SK-N-SH (cell line): Measurements from ENCODE around the gene CLEC16A. TPM values are rescaled to one million over a fixed set of nuclear protein-coding genes. Genes with fewer than 3 reads are reported as not detected.

Experiments
- CTCF ChIA-PET: fragments of 300-600, 350-600 bp; formaldehyde crosslinking; extraction: SDS; loops from one replicate; lab custom pipeline; 2021; lab: Yijun Ruan, JAX
- POLR2A ChIA-PET: fragments of 350-600 bp; sonication (Branson Sonifier 250); formaldehyde crosslinking; extraction: SDS; loops from one replicate; lab custom pipeline; 2020; ENCODE audit warnings: antibody characterized with exemption, inconsistent platforms; lab: Yijun Ruan, JAX
- DNase-seq: peaks from one replicate; pipeline ENCODE4 v3.0.0; 2012
- H2AFZ ChIP-seq: fragments of 200-600 bp; sonication (generic); 2 replicates; pipeline ENCODE4 v1.8.1; 2016; ENCODE audit warnings: antibody characterized with exemption, mild to moderate bottlenecking, low read depth
- H3F3A ChIP-seq: fragments of 200-600 bp; sonication (generic); replicated peaks from 2 replicates; pipeline ENCODE3; 2016; ENCODE audit warnings: antibody characterized with exemption, mild to moderate bottlenecking; ENCODE audit not compliant: insufficient read depth
- H3K27ac ChIP-seq, 2 experiments: fragments of 200-500 bp in 1 of 2; fragments of 200-600 bp in 1 of 2; sonication (Bioruptor generic) in 1 of 2; sonication (generic), shearing (Covaris generic) in 1 of 2; 2 replicates each; pipeline versions ENCODE4 v1.5.1 to v1.6.1; 2014 to 2016; ENCODE audit warnings: low read depth in 2 of 2, inconsistent platforms in 1 of 2, low read length in 1 of 2, mild to moderate bottlenecking in 1 of 2, mixed read lengths in 1 of 2
- H3K27me3 ChIP-seq: fragments of 200-600 bp; sonication (generic), shearing (Covaris generic); 2 replicates; pipeline ENCODE4 v1.6.1; 2016; ENCODE audit warnings: mixed run types; ENCODE audit not compliant: insufficient read depth
- H3K36me3 ChIP-seq, 2 experiments: fragments of 200-500 bp in 1 of 2; fragments of 200-600 bp in 1 of 2; sonication (Bioruptor generic) in 1 of 2; sonication (generic) in 1 of 2; replicated peaks in 1 of 2; 2 replicates each; pipeline versions ENCODE3 to v1.5.1; 2014 to 2016; ENCODE audit warnings: low read length in 1 of 2, mild to moderate bottlenecking in 1 of 2; ENCODE audit not compliant: insufficient read depth in 2 of 2, control insufficient read depth in 1 of 2
- H3K4me1 ChIP-seq, 2 experiments: fragments of 200-500 bp in 1 of 2; fragments of 200-600 bp in 1 of 2; sonication (Bioruptor generic) in 1 of 2; sonication (generic), shearing (Covaris generic) in 1 of 2; 2 replicates each; pipeline versions ENCODE4 v1.5.1 to v1.6.1; 2014 to 2016; ENCODE audit warnings: low read depth in 1 of 2, low read length in 1 of 2, mixed run types in 1 of 2; ENCODE audit not compliant: insufficient read depth in 2 of 2, control insufficient read depth in 1 of 2
- H3K4me2 ChIP-seq: fragments of 200-600 bp; sonication (generic), shearing (Covaris generic); 2 replicates; pipeline ENCODE4 v1.6.1; 2017; ENCODE audit warnings: mixed run types
- H3K4me3 ChIP-seq, 2 experiments: fragments of 200-500 bp in 1 of 2; fragments of 200-600 bp in 1 of 2; sonication (Bioruptor generic) in 1 of 2; sonication (generic), shearing (Covaris generic) in 1 of 2; 2 replicates each; pipeline versions ENCODE4 v1.5.1 to v1.8.1; 2014 to 2016; ENCODE audit warnings: low read depth in 2 of 2, inconsistent platforms in 1 of 2, low read length in 1 of 2, mild to moderate bottlenecking in 1 of 2, mixed read lengths in 1 of 2, moderate library complexity in 1 of 2
- H3K79me2 ChIP-seq: fragments of 200-600 bp; sonication (generic); 2 replicates; pipeline ENCODE4 v1.8.1; 2017; ENCODE audit warnings: mild to moderate bottlenecking; ENCODE audit not compliant: insufficient read depth
- H3K9ac ChIP-seq: fragments of 200-600 bp; sonication (generic); 2 replicates; pipeline ENCODE4 v1.6.1; 2017; ENCODE audit warnings: mixed run types
- H3K9me2 ChIP-seq: fragments of 200-600 bp; sonication (generic); 2 replicates; pipeline ENCODE4 v1.6.1; 2017; ENCODE audit warnings: mixed run types
- H3K9me3 ChIP-seq: fragments of 200-600 bp; sonication (generic); 2 replicates; pipeline ENCODE4 v1.6.1; 2017; ENCODE audit warnings: mixed run types, mild to moderate bottlenecking, moderate library complexity
- H4K20me1 ChIP-seq: fragments of 200-600 bp; sonication (generic); 2 replicates; pipeline ENCODE4 v1.6.1; 2017; ENCODE audit warnings: mild to moderate bottlenecking, mixed run types; ENCODE audit not compliant: insufficient read depth
- CHD2 ChIP-seq: fragments of 150-350 bp; IDR thresholded peaks from 2 replicates; pipeline ENCODE4 v1.6.1; 2018; ENCODE audit warnings: low read length; ENCODE audit not compliant: partially characterized antibody
- CTCF ChIP-seq: fragments of 200-600 bp; sonication (generic); IDR thresholded peaks from 2 replicates; pipeline ENCODE4 v1.6.1; 2017; ENCODE audit warnings: antibody characterized with exemption, mild to moderate bottlenecking, moderate library complexity
- FOXJ3 ChIP-seq: sonication (generic); formaldehyde crosslinking; IDR thresholded peaks from 2 replicates; pipeline ENCODE4 v1.5.1; 2020; ENCODE audit warnings: mild to moderate bottlenecking, missing genetic modification reagents
- GABPA ChIP-seq: IDR thresholded peaks from 2 replicates; pipeline ENCODE4 v1.4.0; 2012; ENCODE audit warnings: low read depth, mild to moderate bottlenecking
- MXI1 ChIP-seq: IDR thresholded peaks from 2 replicates; pipeline ENCODE4 v1.6.1; 2012; ENCODE audit warnings: mild to moderate bottlenecking, low read depth, low read length, improper control_type of control experiment
- NRF1 ChIP-seq: IDR thresholded peaks from 2 replicates; pipeline ENCODE4 v1.6.1; 2012; ENCODE audit warnings: low read depth, mild to moderate bottlenecking, low read length
- RAD21 ChIP-seq: IDR thresholded peaks from 2 replicates; pipeline ENCODE4 v1.6.1; 2012; ENCODE audit warnings: mild to moderate bottlenecking, low read length
- SMC3 ChIP-seq: IDR thresholded peaks from 2 replicates; pipeline ENCODE4 v1.6.1; 2012; ENCODE audit warnings: low read depth, low read length, improper control_type of control experiment
- TEAD4 ChIP-seq: IDR thresholded peaks from 2 replicates; pipeline ENCODE4 v1.4.0; 2012; ENCODE audit warnings: mild to moderate bottlenecking, borderline replicate concordance; ENCODE audit not compliant: insufficient read depth
- WGBS: methylation state at CpG from one replicate; pipeline ENCODE4 v1.1.6; 2017; ENCODE audit warnings: low lambda C conversion rate; 5-methylcytosine and 5-hydroxymethylcytosine counted together
- polyA plus RNA-seq, 3 experiments: library from polyadenylated mRNA; depleted of rRNA; stranded (reverse); fragments of >200 nt; gene quantifications; 2 replicates each; pipeline ENCODE4 v1.2.3, GENCODE V29; 2012
- TF ChIP-seq, protein P1 (sequence below): fragments of 150-350 bp; IDR thresholded peaks from 2 replicates; pipeline ENCODE4 v1.6.1; 2017; ENCODE audit warnings: antibody characterized with exemption, low read length, low read depth, borderline replicate concordance

The CLEC16A gene
- polyA plus RNA-seq, 1 of the 3 experiments (the other 2 are of a cell fraction) = 13.7 TPM

DNA sequence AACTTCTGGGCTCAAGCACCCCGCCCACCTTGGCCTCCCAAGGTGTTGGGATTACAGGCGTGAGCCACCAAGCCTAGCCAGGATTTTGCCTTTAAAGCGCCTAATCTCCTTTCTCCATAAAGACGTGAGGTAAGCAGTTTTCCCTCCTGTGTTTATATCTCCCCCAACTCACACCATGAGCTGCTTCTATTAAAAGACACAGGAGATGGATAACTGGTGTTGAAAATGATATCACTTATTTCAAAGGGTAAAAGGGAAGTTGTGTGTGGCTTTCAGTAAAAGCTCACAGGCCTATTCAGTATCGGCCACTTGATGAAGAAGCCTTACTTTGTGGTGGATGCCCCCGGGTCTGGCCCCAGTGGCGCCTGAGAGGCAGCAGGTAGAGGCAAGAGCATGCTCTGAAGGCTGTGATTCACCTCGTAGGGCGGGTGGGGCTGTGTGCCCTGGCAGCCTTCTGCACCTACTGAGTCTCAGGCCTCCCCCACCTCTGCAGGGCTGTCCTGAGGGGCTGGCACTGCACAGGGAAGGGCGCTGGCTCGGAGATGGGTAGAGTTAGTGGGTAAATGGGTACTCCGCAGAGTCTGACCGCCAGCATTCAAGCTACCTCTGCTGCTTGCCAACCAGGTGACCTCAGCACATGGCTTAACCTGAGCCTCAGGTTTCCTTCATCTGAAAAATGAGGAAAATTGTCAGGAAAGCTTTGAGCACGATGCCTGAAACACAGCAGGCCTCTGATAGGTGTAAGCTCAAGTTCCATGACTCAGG, 146.8 kb downstream of the CLEC16A start:
- no peaks in the 10 kb centered on the region for H3K36me3 ChIP-seq
- no peaks in the 10 kb centered on the region for H3K27me3 ChIP-seq
- no peak overlapping the region for H3K4me2 ChIP-seq
- no peak overlapping the region for H3K9ac ChIP-seq
- CTCF ChIA-PET = interaction anchor here (2.5 kb wide), 1 partner anchor 127 kb away, joined by 14 read pairs; no protein-coding TSS in a partner anchor
- no peaks in the 10 kb centered on the region for H3F3A ChIP-seq
- no peaks in the 10 kb centered on the region for H3K9me3 ChIP-seq
- H3K4me3 ChIP-seq = no peak overlapping the region
- H3K27ac ChIP-seq = no peak overlapping the region
- no peaks in the 10 kb centered on the region for H4K20me1 ChIP-seq
- POLR2A ChIA-PET = no interaction called here
- H3K4me1 ChIP-seq = peaks cover 7 to 22% of the 10 kb centered on the region in 2 experiments; a peak in 3 of 4 replicates
- H3K79me2 ChIP-seq = no peaks in the 10 kb centered on the region
- TF ChIP-seq NRF1 = no peak
- DNase-seq = no peak
- no peaks in the 10 kb centered on the region for H3K9me2 ChIP-seq
- no peak overlapping the region for H2AFZ ChIP-seq
- WGBS = 93% methylated on average over 8 of the region's 14 CpGs

DNA sequence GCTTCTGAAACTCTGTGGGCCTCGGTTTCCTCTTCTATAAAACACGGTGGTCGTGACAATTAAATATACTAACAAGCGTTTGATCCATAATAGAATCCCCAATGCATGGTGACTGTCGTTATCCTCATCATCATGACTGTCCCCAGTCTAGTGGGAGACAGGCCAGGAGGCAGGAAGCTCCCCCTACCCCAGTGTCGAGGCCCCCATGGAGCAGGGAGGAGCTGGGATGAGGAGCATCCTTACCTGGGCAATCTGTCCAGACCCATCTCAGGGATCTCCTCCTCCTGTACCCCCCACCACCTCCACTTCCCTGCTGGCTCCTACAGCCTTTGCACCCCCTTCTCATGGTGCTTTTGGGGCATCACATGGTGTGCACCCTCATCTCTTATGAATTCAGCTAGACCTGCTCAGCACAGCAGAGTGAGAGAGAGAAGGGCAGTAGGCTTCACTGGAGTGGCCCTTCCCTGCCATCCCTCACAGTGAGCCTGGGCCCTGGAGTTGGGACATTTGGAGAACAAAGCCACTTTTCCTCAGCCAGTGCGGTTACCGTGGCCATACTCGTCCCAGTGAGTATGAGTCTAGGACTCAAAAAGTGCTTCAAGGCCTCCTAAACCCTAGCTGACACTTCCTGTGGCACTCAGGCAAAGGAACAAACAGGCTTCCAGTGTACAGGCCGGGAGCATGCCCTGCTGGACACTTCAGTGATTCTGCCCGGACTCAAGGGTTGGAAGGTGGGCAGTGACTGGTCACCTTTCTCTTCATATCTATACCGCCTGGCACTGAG, 148.6 kb downstream of the CLEC16A start:
- DNase-seq = no peak
- WGBS = 96% methylated on average over 11 of the region's 12 CpGs
- CTCF ChIA-PET = interaction anchor here (1.2 to 2.5 kb wide), 2 partner anchors 129 to 164 kb away, joined by 5 to 14 read pairs; partner anchors contain the start of gene SOCS1

More for the DNA sequence above, 148.6 kb downstream of the CLEC16A start:
- no peak overlapping the region for H2AFZ ChIP-seq
- no peak overlapping the region for H3K4me3 ChIP-seq
- H3K36me3 ChIP-seq = no peaks in the 10 kb centered on the region
- no peaks in the 10 kb centered on the region for H3K79me2 ChIP-seq
- H3K9ac ChIP-seq = no peak overlapping the region
- no peaks in the 10 kb centered on the region for H3K9me3 ChIP-seq
- H4K20me1 ChIP-seq = no peaks in the 10 kb centered on the region
- H3K4me1 ChIP-seq = peaks cover 12 to 31% of the 10 kb centered on the region in 2 experiments
- no peak for TF ChIP-seq CTCF
- TF ChIP-seq TEAD4 = no peak
- no peak for TF ChIP-seq SMC3
- TF ChIP-seq FOXJ3 (CRISPR knock-in tag) = no peak
- TF ChIP-seq GABPA = no peak
- TF ChIP-seq, protein P1, sequence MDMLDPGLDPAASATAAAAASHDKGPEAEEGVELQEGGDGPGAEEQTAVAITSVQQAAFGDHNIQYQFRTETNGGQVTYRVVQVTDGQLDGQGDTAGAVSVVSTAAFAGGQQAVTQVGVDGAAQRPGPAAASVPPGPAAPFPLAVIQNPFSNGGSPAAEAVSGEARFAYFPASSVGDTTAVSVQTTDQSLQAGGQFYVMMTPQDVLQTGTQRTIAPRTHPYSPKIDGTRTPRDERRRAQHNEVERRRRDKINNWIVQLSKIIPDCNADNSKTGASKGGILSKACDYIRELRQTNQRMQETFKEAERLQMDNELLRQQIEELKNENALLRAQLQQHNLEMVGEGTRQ = no peak
- no peak for TF ChIP-seq MXI1
- TF ChIP-seq RAD21 = no peak
- TF ChIP-seq CHD2 = no peak
- POLR2A ChIA-PET = no interaction called here
- H3K27me3 ChIP-seq = no peaks in the 10 kb centered on the region
- H3F3A ChIP-seq = no peaks in the 10 kb centered on the region
- H3K9me2 ChIP-seq = no peaks in the 10 kb centered on the region
- H3K27ac ChIP-seq = no peak overlapping the region
- no peak overlapping the region for H3K4me2 ChIP-seq
